ENCODE measurements around the gene TMEM63B. TPM values are rescaled to one million over a fixed set of nuclear protein-coding genes. Genes with fewer than 3 reads are reported as not detected.

Gene TMEM63B
- total RNA-seq, 2 experiments from 2014 or later, result 10.9 to 15.2 TPM

DNA sequence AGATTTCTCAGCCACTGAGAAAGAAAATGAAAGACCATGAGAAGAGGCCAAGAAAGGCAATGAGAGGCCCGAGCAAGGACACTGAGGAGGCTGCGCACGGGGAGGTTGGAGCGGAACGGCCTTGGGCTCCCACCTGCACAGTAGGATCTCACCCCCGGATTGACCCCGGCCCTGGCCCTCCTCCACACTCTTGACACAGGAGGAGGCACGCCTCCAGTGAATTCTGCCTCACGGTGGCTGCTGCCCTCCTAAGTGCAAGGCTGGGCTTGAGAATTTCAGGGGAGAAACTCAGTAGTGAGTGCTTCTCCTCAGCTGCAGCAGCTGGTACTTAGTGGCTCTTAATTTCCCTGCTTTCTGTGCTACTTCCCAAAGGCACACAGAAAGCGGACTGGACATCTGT is 18.1 kb upstream of the TMEM63B start:
- CTCF ChIA-PET, result no interaction called here
- no peaks in the 10 kb centered on the region for H3K4me1 Mint-ChIP-seq
- POLR2A ChIA-PET, result no interaction called here
- H3K4me3 Mint-ChIP-seq, result no peak overlapping the region
- H3K27me3 Mint-ChIP-seq, result no peaks in the 10 kb centered on the region
- no peak for DNase-seq
- no peaks in the 10 kb centered on the region for H3K9me3 Mint-ChIP-seq (ENCODE audit: low read depth)
- H3K27ac Mint-ChIP-seq, result no peak overlapping the region
- intact Hi-C loops (cut with DNase I, micrococcal nuclease), result no loop called here
- H3K36me3 Mint-ChIP-seq (ENCODE audit: low read depth), result peaks cover 35% of the 10 kb centered on the region
- ATAC-seq, result no peak

DNA sequence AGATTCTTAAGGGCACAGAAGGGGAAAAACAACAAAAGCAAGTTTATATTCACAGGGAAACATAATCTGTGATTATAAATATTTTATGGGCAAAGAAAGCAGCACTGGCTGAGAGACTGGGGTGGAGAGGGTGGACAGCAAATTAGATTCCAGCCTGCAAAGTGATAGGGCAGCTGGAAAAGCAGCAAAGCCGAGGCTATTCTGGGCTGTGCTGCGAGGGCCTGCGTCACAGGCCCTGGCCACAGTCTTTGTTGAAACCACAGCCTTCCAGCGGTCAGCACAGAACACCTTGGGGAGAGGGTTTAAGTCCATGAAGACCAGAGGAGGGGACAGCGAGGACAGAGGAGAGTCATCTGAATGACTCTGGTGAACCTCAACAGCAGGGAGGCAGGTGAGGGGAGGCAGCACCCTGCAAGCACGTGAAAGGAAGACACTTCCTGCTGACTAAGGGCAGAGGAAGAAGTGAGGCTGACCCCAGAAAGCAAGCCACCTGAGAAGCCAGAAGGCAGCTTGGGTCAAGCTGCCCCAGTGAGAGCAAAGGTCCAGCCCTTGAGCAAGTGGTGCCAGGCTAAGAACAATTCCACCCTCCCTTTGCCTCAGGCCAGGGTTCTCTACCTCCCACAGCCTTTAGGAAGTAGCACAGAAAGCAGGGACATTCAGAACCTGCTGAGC is 17.2 kb upstream of the TMEM63B start:
- intact Hi-C loops (cut with DNase I, micrococcal nuclease), result no loop called here
- ATAC-seq (no peak), DNase-seq (no peak)
- Mint-ChIP-seq H3K9me3 (ENCODE audit: low read depth) (no peaks in the 10 kb centered on the region), H3K4me1 (no peaks in the 10 kb centered on the region), H3K27me3 (no peaks in the 10 kb centered on the region), H3K36me3 (ENCODE audit: low read depth) (peaks cover 31% of the 10 kb centered on the region), H3K4me3 (no peak overlapping the region), H3K27ac (peak overlapping the region; percentile 59)
- CTCF ChIA-PET, result interaction anchor here (1.0 to 2.8 kb wide), 3 partner anchors 11 to 230 kb away, joined by 3 to 15 read pairs (median 5); no protein-coding TSS in a partner anchor
- POLR2A ChIA-PET, result no interaction called here

DNA sequence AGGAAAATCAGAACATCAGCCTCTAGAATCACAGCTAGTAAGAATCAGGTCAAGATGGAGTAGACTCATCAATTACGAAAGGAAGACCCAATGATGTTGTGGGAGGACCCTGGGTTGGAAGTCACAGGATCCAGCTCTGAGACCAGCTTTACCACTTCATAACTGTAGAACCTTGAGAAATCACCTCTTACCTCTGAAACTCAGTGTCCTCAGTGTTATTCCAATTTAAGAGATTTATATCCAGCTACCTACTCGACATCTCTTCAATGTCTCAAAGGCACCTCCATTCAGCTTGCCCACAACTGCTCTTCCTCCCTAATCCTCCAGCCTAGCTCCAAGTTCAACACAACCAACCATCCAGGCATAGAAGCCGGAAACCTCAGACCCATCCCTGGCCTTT is 16.4 kb upstream of the TMEM63B start:
- intact Hi-C loops (cut with DNase I, micrococcal nuclease), result no loop called here
- H3K9me3 Mint-ChIP-seq (ENCODE audit: low read depth), result no peaks in the 10 kb centered on the region
- ChIA-PET CTCF (interaction anchor here (0.6 to 2.8 kb wide), 8 partner anchors 8 to 229 kb away, joined by 3 to 15 read pairs (median 3); no protein-coding TSS in a partner anchor), POLR2A (interaction anchor here (0.6 kb wide), 1 partner anchor 14 kb away, joined by 3 read pairs; no protein-coding TSS in a partner anchor)
- no peaks in the 10 kb centered on the region for H3K4me1 Mint-ChIP-seq
- no peaks in the 10 kb centered on the region for H3K27me3 Mint-ChIP-seq
- ATAC-seq (no peak), DNase-seq (no peak)
- H3K27ac Mint-ChIP-seq, result no peak overlapping the region
- H3K36me3 Mint-ChIP-seq (ENCODE audit: low read depth), result peaks cover 35% of the 10 kb centered on the region
- H3K4me3 Mint-ChIP-seq, result no peak overlapping the region

- no peaks in the 10 kb centered on the region for H3K27me3 Mint-ChIP-seq
- intact Hi-C loops (cut with DNase I, micrococcal nuclease), result no loop called here
- DNase-seq (no peak), ATAC-seq (no peak)
- H3K4me1 Mint-ChIP-seq, result peaks cover 6% of the 10 kb centered on the region
- H3K27ac Mint-ChIP-seq, result peak overlapping the region; percentile 1
- peaks cover 33% of the 10 kb centered on the region for H3K36me3 Mint-ChIP-seq (ENCODE audit: low read depth)
- no peak overlapping the region for H3K4me3 Mint-ChIP-seq
- ChIA-PET POLR2A (interaction anchor here (0.6 kb wide), 2 partner anchors 13 to 223 kb away, joined by 3 read pairs; no protein-coding TSS in a partner anchor), CTCF (interaction anchor here (0.6 to 2.8 kb wide), 8 partner anchors 9 to 367 kb away, joined by 3 to 15 read pairs (median 3); no protein-coding TSS in a partner anchor)
- H3K9me3 Mint-ChIP-seq (ENCODE audit: low read depth), result no peaks in the 10 kb centered on the region
Measured at GRCh38 chr6:44111434-44112417, 15.6 kb upstream of the TMEM63B start.

DNA sequence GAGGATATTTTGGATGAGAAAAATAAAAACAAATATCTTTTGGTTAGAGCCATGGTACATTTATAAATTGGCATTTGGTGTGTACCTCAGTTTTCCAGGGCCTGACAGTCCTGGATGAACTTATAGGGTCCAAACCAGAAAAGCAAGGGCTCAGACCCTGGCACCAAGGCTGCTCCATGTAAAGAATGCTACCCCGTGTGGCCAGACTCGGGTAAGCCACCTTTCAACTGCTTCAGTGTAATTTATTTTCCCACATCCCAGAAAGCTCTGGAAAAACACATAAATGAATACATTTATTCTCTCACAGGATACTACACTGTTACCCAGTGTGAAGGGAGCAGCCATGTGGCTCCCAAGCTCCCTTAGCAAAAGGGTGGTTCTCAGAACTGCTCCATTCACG is 13.9 kb upstream of the TMEM63B start:
- no peak overlapping the region for H3K4me3 Mint-ChIP-seq
- no peak overlapping the region for H3K27ac Mint-ChIP-seq
- DNase-seq, result no peak
- ChIA-PET CTCF (interaction anchor here (1.2 kb wide), 1 partner anchor 14 kb away, joined by 3 read pairs; no protein-coding TSS in a partner anchor), POLR2A (no interaction called here)
- H3K27me3 Mint-ChIP-seq, result no peaks in the 10 kb centered on the region
- no peaks in the 10 kb centered on the region for H3K9me3 Mint-ChIP-seq (ENCODE audit: low read depth)
- H3K4me1 Mint-ChIP-seq, result peaks cover 17% of the 10 kb centered on the region
- no peak for ATAC-seq
- intact Hi-C loops (cut with DNase I, micrococcal nuclease), result no loop called here
- peaks cover 34% of the 10 kb centered on the region for H3K36me3 Mint-ChIP-seq (ENCODE audit: low read depth)

GRCh38 chr6:44115866-44116265 is 11.5 kb upstream of the TMEM63B start:
- Mint-ChIP-seq H3K27me3 (no peaks in the 10 kb centered on the region), H3K4me3 (no peak overlapping the region), H3K36me3 (ENCODE audit: low read depth) (peaks cover 28% of the 10 kb centered on the region), H3K4me1 (peaks cover 33% of the 10 kb centered on the region), H3K9me3 (ENCODE audit: low read depth) (no peaks in the 10 kb centered on the region), H3K27ac (no peak overlapping the region)
- ATAC-seq (no peak), DNase-seq (no peak)
- intact Hi-C loops (cut with DNase I, micrococcal nuclease), result no loop called here
- ChIA-PET POLR2A (no interaction called here), CTCF (interaction anchor here (1.0 to 3.4 kb wide), 2 partner anchors 19 to 141 kb away, joined by 4 to 14 read pairs; partner anchors contain the start of gene SLC35B2)

DNA sequence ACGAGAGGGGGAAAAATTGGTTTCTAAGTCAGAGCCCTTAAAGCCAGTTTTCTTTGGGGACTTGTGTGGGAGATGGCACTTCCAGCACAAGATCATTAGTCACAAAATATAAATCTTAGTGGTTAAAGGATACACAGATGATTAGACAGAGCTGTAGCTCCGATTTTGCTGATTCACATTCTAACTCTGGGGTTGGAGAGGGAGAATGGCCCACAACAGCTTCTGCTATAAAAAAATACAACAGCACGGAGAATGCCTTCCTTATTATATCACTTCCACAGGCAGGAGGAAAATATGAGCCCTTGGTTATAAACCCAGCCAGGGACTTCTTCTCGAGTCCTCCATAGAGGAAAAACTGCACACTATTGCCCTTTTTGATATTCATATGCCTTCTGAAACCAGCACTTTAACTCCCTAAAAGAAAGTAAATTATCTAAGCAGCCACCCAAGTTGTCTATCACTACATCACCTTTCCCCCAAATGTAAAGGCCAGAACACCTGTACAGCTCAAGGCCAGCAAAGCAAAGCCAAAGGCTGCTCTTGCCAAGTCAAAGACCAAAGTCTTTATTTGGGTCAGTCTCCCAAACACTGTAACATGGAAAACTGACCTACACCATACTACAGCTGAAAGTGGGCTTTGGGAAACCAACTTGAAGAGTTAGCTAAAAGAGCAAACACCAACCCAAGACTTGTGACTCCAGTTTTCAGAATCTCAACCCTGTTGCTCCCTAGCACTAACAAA is 10.5 kb upstream of the TMEM63B start:
- Mint-ChIP-seq H3K4me3 (no peak overlapping the region), H3K4me1 (peaks cover 41% of the 10 kb centered on the region), H3K27ac (no peak overlapping the region), H3K36me3 (ENCODE audit: low read depth) (peaks cover 21% of the 10 kb centered on the region), H3K27me3 (no peaks in the 10 kb centered on the region), H3K9me3 (ENCODE audit: low read depth) (no peaks in the 10 kb centered on the region)
- ChIA-PET CTCF (interaction anchor here (1.0 to 3.4 kb wide), 5 partner anchors 18 to 140 kb away, joined by 3 to 14 read pairs (median 3); partner anchors contain the start of gene SLC35B2), POLR2A (interaction anchor here (0.6 kb wide), 1 partner anchor 13 kb away, joined by 3 read pairs; no protein-coding TSS in a partner anchor)
- DNase-seq (no peak), ATAC-seq (peak; percentile 57)
- intact Hi-C loops (cut with DNase I, micrococcal nuclease), result no loop called here

DNA sequence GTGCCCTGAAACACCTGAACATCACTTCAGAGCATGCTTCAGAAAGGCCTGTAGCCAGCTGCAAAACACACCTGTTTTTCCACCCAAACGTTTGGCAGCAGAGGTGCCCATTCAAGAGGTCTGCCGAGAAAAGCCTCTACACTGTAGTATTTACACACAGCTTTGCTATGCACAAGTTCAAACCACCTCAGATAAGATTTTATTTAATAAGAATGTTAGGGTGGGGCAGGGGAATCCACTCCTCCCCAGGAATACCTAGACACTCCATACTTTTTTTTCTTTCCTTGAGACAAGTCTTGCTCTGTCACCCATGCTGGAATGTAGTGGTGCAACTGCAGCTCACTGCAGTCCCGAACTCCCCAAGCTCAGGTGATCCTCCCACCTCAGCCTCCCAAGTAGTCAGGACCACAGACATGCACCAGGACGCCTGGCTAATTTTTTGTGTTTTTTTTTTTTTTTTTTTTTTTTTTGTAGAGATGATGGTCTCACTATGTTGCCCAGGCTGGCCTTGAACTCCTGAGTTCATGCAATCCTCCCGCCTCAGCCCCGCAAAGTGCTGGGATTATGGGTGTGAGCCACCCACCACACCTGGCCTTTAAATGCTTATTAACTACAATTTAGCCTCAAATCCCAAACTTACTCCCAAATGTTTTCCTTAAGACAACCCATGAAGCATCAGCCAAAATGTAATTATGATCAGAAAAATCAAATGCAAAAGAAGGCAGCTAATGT is 9.8 kb upstream of the TMEM63B start:
- CTCF ChIA-PET, result interaction anchor here (0.8 to 3.4 kb wide), 4 partner anchors 19 to 104 kb away, joined by 3 to 14 read pairs (median 3); no protein-coding TSS in a partner anchor
- H3K27me3 Mint-ChIP-seq, result no peaks in the 10 kb centered on the region
- no peak for ATAC-seq
- H3K4me1 Mint-ChIP-seq, result peaks cover 43% of the 10 kb centered on the region
- no peak for DNase-seq
- H3K36me3 Mint-ChIP-seq (ENCODE audit: low read depth), result peaks cover 15% of the 10 kb centered on the region
- no peak overlapping the region for H3K27ac Mint-ChIP-seq
- POLR2A ChIA-PET, result no interaction called here
- H3K4me3 Mint-ChIP-seq, result no peak overlapping the region
- intact Hi-C loops (cut with DNase I, micrococcal nuclease), result no loop called here
- H3K9me3 Mint-ChIP-seq (ENCODE audit: low read depth), result no peaks in the 10 kb centered on the region

DNA sequence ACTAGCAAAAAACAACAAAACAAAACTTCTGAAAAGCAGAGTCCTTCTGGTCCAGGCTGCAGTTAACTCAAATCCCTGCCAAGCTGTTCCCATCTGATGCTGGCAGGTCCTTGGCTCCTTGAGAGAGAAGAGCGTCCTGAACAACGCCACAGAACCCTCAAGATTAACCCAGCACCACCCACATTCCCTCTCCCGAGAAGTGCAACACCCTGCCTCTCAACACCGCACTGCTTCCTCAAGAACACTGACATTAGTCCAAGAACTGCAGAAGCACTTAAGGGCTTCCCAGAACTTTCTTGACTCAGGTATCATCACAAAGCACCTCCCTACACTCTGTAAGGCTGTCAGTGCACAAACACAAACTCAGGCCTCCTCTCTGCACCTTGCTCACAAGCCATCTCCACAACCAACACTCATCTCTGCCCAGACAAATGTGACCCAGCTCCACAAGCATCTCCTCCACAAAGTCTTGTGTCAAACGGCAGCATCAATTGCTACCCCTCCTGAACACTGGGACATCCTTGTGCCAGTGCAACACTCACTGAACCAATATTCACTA is 7.6 kb upstream of the TMEM63B start:
- CTCF ChIA-PET, result interaction anchor here (1.3 kb wide), 1 partner anchor 10 kb away, joined by 4 read pairs; no protein-coding TSS in a partner anchor
- DNase-seq (no peak), ATAC-seq (no peak)
- Mint-ChIP-seq H3K9me3 (ENCODE audit: low read depth) (no peaks in the 10 kb centered on the region), H3K27ac (no peak overlapping the region), H3K27me3 (no peaks in the 10 kb centered on the region), H3K4me1 (peaks cover 66% of the 10 kb centered on the region), H3K4me3 (no peak overlapping the region), H3K36me3 (ENCODE audit: low read depth) (peaks cover 13% of the 10 kb centered on the region)
- intact Hi-C loops (cut with DNase I, micrococcal nuclease), result no loop called here
- POLR2A ChIA-PET, result no interaction called here

DNA sequence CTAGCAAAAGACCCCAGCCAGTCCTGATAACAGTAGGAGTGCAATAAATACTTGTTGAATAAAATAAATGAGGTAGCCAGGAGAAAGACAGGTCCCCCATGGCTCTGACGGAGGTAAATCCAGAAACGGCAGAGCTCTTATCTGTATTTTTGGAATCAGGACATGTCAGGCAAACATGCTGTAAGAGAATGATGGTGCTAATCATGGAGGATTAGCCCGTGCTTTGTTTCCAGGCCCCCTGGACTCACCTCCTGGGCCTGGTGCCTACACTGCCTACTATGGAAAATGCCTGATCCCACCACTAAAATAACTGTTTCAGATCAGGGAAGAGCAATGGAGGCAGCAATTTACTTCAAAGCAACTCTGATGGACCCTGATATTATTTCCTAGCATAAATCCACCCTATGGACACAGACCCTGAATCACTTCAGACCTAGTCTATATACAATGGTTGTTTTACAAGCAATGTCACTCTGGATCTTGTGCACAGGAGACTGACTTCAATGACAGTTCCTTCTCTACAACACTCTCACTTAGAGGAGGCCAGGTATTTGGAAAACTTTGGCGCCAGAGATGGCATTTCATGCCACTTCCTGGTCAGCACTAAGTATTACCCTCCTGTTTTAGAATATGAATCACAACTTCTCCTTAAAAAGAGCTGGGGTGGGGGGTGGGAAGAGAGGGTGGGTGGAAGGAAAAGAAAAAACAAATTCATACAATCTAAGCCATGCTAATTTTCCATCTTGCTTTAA is 6.5 kb upstream of the TMEM63B start:
- H3K27ac Mint-ChIP-seq, result no peak overlapping the region
- H3K27me3 Mint-ChIP-seq, result no peaks in the 10 kb centered on the region
- intact Hi-C loops (cut with DNase I, micrococcal nuclease), result no loop called here
- ChIA-PET POLR2A (interaction anchor here (0.5 to 0.6 kb wide), 2 partner anchors 91 to 317 kb away, joined by 3 to 6 read pairs; no protein-coding TSS in a partner anchor), CTCF (interaction anchor here (1.0 to 1.3 kb wide), 4 partner anchors 9 to 147 kb away, joined by 3 to 5 read pairs (median 4); no protein-coding TSS in a partner anchor)
- H3K9me3 Mint-ChIP-seq (ENCODE audit: low read depth), result no peaks in the 10 kb centered on the region
- ATAC-seq (no peak), DNase-seq (no peak)
- peaks cover 75% of the 10 kb centered on the region for H3K4me1 Mint-ChIP-seq
- no peak overlapping the region for H3K4me3 Mint-ChIP-seq
- peaks cover 10% of the 10 kb centered on the region for H3K36me3 Mint-ChIP-seq (ENCODE audit: low read depth)
